Parathyroid adenoma (tissue), 2 donors: ENCODE results near the gene C15orf62.

Source experiments
- H2AFZ ChIP-seq: fragments of 300-600 bp; sonication (generic); one replicate; pipeline ENCODE4 v1.7.0; 2017; ENCODE audit warnings: antibody characterized with exemption, mild to moderate bottlenecking
- H3K27ac ChIP-seq: fragments of 300-600 bp; sonication (generic); one replicate; pipeline ENCODE4 v1.7.0; 2017
- H3K27me3 ChIP-seq: fragments of 300-600 bp; sonication (generic); one replicate; pipeline ENCODE4 v1.7.0; 2017; ENCODE audit warnings: low read length; ENCODE audit not compliant: control insufficient read depth, insufficient read depth
- H3K36me3 ChIP-seq: fragments of 300-600 bp; sonication (generic); one replicate; pipeline ENCODE4 v1.7.0; 2017; ENCODE audit warnings: low read length; ENCODE audit not compliant: control insufficient read depth, insufficient read depth
- H3K4me1 ChIP-seq: fragments of 300-600 bp; sonication (generic); one replicate; pipeline ENCODE4 v1.7.0; 2017; ENCODE audit warnings: control low read depth
- H3K4me2 ChIP-seq: fragments of 300-600 bp; sonication (generic); one replicate; pipeline ENCODE4 v1.7.0; 2017; ENCODE audit warnings: low read length
- H3K4me3 ChIP-seq: fragments of 300-600 bp; sonication (generic); one replicate; pipeline ENCODE4 v1.7.0; 2017; ENCODE audit warnings: low read depth, low read length
- H3K79me2 ChIP-seq: fragments of 300-600 bp; sonication (generic); one replicate; pipeline ENCODE4 v1.7.0; 2017; ENCODE audit warnings: control low read depth
- H3K9ac ChIP-seq: fragments of 300-600 bp; sonication (generic); one replicate; pipeline ENCODE4 v1.7.0; 2017; ENCODE audit warnings: mild to moderate bottlenecking
- H3K9me3 ChIP-seq: fragments of 300-600 bp; sonication (generic); one replicate; pipeline ENCODE4 v1.7.0; 2017; ENCODE audit warnings: low read length; ENCODE audit not compliant: control insufficient read depth
- CTCF ChIP-seq: fragments of 300-600 bp; sonication (generic); IDR thresholded peaks from one replicate; pipeline ENCODE4 v1.7.0; 2017; ENCODE audit warnings: antibody characterized with exemption, mild to moderate bottlenecking
- donor health status: primary hyperparathyroidism.

The C15orf62 gene

DNA sequence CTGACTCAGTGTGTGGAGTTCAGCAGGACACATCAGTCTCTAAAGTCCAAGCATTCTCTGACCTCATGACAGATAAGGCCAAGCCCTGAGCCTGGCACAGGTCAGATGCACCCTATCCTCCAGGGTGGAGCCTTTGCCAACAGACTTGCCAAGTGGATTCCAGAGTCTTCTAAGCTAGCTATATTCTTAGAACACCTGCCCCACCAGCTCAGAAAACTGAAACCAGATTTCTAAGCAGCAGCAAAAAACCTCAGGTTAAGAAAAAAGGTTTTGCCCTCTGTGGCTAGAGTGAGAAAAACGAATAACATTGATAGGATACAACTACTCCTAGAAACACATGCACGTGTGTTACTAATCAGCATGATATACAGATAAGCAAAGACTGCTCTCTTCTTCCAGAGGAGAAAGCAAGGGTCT is 26.3 kb upstream of the C15orf62 start:
- no peak overlapping the region for H3K4me3 ChIP-seq
- H3K9me3 ChIP-seq: no peaks in the 10 kb centered on the region
- no peak overlapping the region for H3K9ac ChIP-seq
- H3K79me2 ChIP-seq: no peaks in the 10 kb centered on the region
- TF ChIP-seq CTCF: no peak
- H3K27me3 ChIP-seq: no peaks in the 10 kb centered on the region
- no peak overlapping the region for H2AFZ ChIP-seq
- no peaks in the 10 kb centered on the region for H3K4me1 ChIP-seq
- H3K4me2 ChIP-seq: no peak overlapping the region
- no peak overlapping the region for H3K27ac ChIP-seq
- H3K36me3 ChIP-seq: no peaks in the 10 kb centered on the region

DNA sequence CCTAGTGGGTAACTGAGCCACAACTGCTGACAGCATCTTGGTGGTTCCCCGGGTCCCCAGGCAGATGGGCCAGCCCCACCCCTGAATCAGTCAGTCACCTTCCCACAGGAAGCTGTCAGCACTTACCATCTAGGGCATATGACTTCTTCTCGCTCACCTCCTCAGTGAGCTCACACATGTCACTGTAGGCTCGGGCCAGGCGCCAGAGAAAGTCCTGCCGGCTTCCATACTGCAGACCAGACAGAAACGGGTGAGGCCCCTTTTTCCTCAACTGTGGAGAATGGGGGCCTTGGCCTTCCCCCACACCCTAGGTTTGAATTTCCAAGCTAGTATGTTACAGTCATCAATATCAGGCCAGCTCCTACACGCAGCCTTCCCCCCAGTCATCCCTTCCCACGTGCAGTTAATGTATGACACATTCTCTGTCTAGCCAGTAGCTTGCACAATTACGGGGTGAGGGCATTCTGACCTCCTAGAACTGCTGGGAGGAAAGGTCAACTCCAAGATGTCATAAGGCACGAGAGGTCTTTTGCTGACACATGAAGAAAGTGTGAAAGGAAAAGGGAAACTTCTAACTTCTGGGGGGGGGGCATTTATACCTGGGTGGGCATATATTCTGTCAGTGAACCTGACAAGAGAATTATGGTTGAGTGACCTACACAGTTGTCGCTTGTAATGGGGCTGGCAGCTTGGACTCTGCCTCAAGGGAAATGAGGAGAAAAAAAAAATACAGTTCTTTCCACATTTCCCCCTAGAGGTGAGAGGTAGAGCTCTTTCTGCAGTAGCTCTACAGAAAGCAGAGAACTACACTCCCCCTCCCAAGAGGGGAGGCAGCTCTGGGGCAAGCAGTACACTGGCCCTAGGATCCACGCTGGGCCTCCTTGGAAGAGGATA is 25.6 kb upstream of the C15orf62 start:
- H3K9me3 ChIP-seq: no peaks in the 10 kb centered on the region
- H3K4me2 ChIP-seq: no peak overlapping the region
- H3K36me3 ChIP-seq: no peaks in the 10 kb centered on the region
- no peak overlapping the region for H3K27ac ChIP-seq
- no peaks in the 10 kb centered on the region for H3K79me2 ChIP-seq
- H3K27me3 ChIP-seq: no peaks in the 10 kb centered on the region
- H3K4me1 ChIP-seq: no peaks in the 10 kb centered on the region
- H3K4me3 ChIP-seq: no peak overlapping the region
- H3K9ac ChIP-seq: no peak overlapping the region
- no peak for TF ChIP-seq CTCF
- H2AFZ ChIP-seq: no peak overlapping the region

GRCh38 chr15:40744815-40745152 is 25.0 kb upstream of the C15orf62 start:
- no peak overlapping the region for H3K4me3 ChIP-seq
- H2AFZ ChIP-seq: no peak overlapping the region
- TF ChIP-seq CTCF: no peak
- H3K4me1 ChIP-seq: no peaks in the 10 kb centered on the region
- H3K27ac ChIP-seq: no peak overlapping the region
- H3K79me2 ChIP-seq: no peaks in the 10 kb centered on the region
- no peaks in the 10 kb centered on the region for H3K9me3 ChIP-seq
- H3K27me3 ChIP-seq: no peaks in the 10 kb centered on the region
- no peak overlapping the region for H3K4me2 ChIP-seq
- H3K9ac ChIP-seq: no peak overlapping the region
- no peaks in the 10 kb centered on the region for H3K36me3 ChIP-seq

GRCh38 chr15:40746916-40747418 is 22.8 kb upstream of the C15orf62 start:
- H3K4me2 ChIP-seq: no peak overlapping the region
- H3K36me3 ChIP-seq: no peaks in the 10 kb centered on the region
- H3K79me2 ChIP-seq: no peaks in the 10 kb centered on the region
- no peak overlapping the region for H3K27ac ChIP-seq
- no peaks in the 10 kb centered on the region for H3K9me3 ChIP-seq
- TF ChIP-seq CTCF: no peak
- H3K4me1 ChIP-seq: no peaks in the 10 kb centered on the region
- no peaks in the 10 kb centered on the region for H3K27me3 ChIP-seq
- H3K4me3 ChIP-seq: no peak overlapping the region
- H2AFZ ChIP-seq: no peak overlapping the region
- H3K9ac ChIP-seq: no peak overlapping the region
